Kidney glomerular epithelial cell (primary cell): Measurements from ENCODE around the gene ZNF718.
"Not testable (repeated sequence)": the region's sequence is repeated elsewhere in the genome, so short reads cannot be mapped to it uniquely, and the experiment has no call there.

Experiments used
- DNase-seq: peaks from one replicate; lab custom pipeline; 2025; lab: John Stamatoyannopoulos, UW

ZNF718 gene

DNA sequence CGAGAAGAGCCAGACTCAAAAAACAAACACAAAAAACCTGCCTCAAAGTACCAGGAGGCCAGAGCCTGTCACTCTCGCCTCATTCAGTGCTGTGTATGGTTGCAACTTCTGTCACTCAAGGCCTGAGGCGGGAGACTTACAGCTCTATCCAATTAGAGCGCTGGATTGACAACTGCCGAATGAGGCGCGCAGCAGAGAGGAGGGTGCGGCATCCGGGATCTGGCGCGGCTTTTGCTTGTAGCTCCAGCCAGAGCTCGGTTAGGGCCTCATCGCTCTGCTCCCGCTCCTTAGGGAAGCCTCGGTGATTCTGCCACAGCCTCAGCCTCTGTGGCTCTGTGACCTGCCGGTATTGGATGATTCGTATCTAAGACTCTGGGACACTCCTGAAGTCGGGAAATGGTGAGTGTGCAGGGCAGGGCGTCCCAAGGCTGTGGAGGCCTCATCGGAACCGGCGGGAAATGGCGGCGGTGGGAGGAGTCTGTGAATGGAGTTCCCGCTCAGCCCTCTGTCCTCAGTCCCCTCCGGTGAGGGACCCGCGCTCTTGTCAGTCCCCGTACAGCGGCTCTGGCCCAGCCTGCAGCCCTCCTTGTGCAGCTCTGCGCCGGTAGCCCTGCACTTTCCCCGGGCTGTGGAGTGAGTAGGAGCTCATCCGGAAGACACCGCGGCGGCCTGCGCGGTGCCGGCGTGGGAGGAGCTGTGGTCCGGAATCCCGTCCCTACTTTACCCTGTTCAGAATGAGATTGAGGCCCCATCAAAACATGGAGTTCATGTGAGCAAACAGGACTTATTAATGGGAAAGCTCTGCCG, at the start of gene ZNF718:
Gene ZNF718, plus strand, starts transcription at position 227 of the 807 bp plus-strand sequence. Its CDS starts 170 bp downstream, at position 397.
- peak; percentile 97 for DNase-seq

DNA sequence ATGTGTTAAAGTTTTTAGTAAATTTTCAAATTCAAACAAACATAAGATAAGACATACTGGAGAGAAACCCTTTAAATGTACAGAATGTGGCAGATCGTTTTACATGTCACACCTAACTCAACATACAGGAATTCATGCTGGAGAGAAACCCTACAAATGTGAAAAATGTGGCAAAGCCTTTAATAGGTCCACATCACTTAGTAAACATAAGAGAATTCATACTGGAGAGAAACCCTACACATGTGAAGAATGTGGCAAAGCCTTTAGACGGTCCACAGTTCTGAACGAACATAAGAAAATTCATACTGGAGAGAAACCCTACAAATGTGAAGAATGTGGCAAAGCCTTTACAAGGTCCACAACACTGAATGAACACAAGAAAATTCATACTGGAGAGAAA, 38.4 kb upstream of the ZNF718 start:
- no peak for DNase-seq

DNA sequence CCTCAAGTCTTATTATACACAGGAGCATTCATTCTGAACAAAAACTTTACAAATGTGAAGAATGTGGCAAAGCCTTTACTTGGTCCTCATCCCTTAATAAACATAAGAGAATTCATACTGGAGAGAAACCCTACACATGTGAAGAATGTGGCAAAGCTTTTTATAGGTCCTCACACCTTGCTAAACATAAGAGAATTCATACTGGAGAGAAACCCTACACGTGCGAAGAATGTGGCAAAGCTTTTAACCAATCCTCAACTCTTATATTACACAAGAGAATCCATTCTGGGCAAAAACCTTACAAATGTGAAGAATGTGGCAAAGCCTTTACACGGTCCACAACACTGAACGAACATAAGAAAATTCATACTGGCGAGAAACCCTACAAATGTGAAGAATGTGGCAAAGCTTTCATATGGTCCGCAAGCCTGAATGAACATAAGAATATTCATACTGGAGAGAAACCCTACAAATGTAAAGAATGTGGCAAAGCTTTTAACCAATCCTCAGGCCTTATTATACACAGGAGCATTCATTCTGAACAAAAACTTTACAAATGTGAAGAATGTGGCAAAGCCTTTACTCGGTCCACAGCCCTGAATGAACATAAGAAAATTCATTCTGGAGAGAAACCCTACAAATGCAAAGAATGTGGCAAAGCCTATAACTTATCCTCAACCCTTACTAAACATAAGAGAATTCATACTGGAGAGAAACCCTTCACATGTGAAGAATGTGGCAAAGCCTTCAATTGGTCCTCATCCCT, 37.6 kb upstream of the ZNF718 start:
- DNase-seq = not testable (repeated sequence)

DNA sequence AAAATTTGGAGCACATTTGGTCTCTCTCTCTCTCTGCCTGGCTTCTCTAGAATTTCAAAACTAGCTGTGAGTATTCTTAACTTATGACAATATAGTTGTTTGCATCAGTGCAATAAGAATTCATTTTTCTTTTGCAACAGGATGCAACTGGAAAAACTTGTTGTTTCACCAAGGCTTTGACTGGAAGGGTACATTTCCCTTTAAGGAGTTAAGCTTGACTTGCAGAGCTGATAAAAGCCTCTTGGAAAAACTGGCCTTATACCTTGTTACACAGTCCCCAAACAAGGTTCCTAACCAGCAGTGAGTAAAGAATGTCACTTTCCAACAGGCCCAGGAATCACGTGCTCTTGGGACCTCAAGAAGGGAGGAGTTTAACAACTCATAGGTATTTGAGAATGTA, 25.9 kb upstream of the ZNF718 start:
- no peak for DNase-seq

DNA sequence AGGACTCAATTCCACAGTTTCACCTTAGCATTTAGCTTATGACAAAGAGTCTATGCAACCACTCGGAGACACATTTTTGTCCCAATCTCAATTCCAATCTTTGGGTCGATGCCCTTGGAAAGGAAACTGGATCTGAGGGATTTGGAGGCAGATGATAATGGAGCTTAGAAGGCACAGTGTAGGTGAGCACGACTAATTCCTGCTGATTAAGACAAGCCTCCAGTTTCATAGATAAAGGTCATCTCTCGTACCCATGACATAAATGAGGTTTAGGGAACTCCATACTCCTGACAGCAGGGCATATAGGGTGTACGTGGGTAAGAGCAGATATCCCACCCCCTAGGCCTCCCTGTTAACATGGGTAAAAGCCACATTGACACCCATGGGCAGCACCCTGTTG, 24.4 kb upstream of the ZNF718 start:
- no peak for DNase-seq

DNA sequence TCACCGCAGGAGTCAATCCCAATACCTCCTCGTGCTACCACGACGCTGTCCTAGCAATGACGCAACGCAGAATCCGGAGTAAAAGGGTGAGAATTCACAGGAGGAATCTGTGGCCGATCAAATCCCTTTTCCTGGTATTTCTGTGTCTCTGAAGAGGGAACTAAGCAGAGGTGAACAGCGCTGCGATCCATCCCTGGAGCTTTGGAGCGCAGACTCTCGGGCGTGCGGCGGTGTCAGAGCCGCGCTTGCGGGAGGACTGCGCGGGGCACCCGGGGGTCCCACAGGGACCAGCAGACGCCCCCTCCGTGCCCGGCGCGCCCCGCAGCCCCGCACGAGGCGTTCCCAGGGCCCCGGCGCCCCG, 17.2 kb upstream of the ZNF718 start:
- no peak for DNase-seq

DNA sequence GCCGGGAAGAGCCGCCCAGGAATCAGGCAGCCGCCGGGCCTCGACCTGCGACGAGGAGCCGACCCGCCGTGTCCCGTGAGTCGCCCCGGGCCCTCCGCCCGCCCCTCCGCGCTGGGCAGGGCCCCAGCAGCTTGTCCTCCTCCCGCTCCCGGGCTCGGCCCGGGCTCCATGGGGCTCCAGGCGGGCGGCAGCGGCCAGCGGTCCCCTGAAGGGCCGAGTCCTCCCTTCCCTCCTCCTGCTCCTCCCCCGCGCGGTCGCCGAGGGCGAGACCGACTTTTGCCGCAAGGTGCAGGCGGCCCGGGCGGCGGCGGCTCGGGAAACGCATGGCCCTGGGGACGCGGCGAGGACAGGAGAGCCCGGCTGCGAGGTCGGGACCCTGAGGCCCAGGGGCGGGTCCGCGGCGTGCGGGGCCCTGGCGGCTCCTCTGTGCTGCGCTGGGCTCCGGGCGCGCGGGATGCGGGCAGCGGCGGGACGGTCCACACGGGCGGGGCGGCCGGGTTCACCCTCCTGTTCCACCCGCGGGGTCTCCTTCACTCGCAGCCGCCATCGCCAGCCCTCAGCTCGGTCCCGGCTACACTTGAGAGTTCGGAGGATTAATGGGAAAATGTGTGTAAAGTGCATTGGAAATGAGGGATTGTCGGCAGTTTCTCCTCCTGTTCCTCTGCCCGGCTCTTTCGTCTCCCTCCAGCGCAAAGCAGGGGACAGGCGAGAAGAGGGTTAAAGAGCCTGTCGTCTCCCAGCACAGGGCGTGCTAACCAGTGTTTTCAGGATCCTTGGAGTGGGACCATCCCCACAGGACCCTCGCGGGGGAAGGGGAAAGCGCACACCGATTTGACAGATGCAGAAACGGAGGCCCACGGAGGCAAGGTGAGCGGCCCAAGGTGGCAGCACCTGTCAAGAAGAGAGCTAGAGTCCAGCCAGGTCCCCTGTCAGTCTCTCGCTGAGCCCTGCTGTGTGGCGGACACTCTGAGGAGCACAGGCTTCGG, 16.6 kb upstream of the ZNF718 start:
- no peak for DNase-seq

DNA sequence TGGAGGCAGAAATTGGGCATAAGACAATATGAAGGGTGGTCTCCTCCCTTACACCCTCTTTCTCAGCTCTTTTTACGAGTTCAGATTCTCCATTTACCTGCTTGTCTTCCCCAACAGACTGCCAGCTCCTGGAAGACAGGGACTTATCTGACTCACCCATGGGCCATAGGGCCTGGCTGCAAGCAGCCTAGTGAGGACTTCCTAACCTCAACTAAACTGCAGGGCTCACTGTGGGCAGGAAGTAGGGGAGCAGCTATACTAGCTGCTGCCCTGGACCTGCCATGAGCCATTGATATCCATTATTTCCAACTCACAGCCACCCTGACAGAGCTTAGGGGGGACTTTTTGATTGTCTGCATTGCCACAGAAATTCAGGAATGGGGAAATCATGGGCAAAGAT, 11.5 kb upstream of the ZNF718 start:
- no peak for DNase-seq

DNA sequence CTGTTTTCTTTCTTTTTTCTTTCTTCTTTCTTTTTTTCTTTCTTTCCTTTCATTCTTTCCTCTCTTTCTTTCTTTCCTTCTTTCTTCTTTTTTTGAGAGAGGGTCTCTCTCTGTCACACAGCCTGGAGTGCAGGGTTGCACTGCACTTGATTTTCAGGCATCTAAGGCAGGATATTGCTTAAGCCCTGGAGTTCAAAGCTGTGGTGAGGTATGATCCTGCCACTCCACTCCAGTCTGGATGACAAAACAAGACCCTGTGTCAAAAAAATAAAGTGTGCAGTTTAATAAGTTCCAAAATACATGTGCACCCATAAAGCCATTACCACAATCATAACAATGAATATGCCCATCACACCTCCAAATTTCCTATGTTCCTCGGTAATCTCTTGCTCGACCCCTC, 10.6 kb upstream of the ZNF718 start:
- DNase-seq = no peak

DNA sequence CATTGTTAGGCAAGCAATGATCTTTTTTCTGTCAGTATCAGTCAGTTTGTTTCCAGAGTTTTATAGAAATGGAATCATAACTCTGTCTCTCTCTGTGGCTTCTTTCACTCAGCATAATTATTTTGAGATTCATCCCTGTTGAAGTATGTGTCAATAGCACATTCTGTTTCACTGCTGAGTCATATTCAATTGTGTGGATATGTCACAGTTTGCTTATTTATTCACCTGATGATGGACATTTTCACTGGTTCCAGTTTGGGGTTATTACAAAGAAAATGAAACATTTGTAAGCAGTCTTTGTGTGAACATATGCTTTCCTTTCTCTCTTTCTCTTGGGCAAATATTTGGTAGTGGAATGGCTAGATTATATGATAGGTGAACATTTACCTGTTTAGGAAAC, 10.2 kb upstream of the ZNF718 start:
- DNase-seq = no peak

DNA sequence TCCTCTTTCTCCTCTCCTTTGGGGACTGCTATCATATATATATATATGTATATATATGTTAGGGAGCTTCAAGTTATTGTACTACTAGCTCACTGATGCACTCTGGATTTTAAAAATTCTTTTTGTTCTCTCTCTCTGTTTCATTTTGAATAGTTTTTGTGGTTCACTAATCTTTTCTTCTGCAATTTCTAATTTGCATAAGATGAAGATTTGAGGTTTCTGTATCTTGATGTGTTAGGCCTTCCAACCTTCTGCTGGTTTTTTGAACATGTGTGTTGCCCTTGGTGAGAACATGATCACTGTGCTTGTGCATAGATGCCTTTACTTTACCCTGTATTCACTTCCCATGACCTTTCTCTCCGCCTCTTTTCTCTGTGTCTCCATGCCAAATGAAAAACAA, 7.8 kb upstream of the ZNF718 start:
- DNase-seq = no peak

DNA sequence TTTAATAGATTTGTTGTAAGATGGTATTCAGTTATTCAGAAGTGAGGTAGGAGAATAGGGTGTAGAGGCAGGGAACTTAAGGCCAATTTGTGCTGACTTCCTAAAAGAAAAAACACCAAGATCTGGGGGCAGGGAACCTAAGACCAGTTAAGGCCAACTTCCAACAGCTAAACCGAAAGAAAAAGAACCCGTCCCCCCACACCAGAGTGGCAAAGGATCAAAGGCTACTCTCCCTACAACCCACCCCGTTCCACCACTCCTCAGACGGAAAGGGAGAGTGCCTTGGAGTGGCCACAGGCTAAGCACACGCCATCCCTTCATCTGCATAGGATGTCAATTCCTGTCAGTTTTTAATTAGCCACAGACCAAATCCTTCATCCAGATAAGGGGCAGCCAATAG, 3.7 kb upstream of the ZNF718 start:
- DNase-seq = no peak

DNA sequence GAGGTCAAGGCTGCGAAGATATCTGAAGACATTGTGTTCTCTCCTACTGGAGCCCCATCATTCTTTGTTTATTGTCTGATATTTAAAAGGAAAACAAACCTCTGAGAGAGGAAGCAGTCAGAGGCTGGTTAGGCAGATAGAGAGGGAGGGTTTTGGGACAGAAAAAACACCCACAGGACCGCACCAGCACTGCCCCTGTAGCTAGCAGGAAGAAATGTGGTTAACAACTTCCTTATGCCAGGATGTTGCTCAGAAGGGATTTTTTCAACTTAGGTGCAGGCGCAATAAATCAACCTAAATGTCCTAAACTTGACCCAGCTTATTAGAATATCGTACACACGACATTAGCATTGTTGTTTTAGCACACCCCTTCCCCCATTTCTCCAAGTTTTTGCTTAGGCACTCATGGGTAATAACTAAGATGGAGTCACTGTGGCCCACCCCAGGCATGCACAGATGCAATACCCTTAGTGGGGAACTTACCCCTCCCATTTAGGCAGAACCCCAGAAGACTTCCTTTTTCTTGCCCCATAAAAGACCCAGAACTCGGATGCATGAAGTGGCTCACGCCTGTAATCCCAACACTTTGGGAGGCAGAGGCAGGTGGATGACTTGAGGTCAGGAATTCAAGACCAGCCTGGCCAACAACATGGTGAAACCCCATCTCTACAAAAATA, 2.8 kb upstream of the ZNF718 start:
- DNase-seq = no peak

DNA sequence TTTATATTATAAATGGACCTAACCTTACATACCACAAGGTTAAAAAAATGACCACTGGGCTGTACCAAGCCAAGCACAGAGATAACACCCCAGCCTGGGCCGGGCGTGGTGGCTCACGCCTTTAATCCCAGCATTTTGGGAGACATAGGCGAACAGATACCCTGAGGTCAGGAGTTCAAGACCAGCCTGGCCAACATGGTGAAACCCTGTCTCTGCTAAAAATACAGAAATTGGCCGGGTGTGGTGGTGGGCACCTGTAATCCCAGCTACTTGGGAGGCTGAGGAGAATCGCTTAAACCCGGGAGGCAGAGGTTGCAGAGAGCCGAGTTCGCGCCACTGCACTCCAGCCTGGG, 403 bp upstream of the ZNF718 start:
- DNase-seq = not testable (repeated sequence)

DNA sequence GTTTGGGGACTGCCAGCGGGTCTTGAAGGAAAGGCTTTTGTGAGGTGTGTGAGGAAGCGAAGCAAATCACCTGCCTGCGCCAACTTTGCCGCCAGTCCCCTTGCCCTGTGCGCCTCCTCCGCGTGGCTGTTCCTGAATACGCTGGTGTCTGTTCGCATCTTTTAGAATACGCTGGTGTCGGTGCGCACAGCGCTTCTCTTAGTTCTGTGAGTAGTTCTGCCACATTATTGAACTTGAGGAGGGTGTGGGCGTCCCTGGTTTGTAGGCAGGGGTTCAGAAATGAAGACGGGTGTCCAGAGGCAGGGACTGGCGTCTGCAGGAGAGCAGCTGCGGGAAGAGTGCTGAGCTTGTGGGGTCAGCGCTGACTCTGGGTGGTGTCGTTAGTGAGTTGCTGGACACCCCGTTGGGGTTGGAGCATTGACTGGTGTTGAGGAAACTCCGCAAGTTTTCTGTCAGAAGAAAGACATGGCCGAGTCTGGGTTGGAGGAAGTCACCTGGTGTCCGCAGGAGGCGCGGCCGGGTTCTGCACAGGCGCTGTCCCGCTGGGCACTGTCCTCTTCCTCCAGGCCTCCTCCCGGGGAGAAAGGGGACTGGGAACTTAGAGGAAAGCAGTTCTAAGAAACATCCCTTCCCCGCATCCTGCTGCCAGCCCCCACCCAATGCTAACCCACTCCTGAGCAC, 930 bp downstream of the ZNF718 start:
- peak; percentile 29 for DNase-seq

DNA sequence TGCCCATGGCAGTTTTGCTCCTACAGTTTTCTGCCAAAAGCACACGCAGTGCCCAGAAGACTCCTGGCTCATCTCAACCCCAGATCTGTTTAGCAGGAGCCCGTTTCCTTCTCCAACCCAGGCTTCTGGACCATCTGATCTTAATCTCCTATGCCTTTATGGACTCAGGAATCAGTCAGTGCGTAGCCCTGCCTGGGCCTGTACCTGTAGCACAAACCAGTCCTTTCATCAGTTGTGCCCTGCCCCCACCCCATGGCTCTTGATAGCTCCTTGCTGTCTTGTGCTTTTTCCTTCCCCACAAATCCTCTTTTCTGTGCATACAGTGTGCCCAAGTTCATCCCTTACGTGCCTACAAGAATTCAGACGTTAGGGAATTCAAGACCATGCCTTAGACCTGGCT, 1.5 kb downstream of the ZNF718 start:
- no peak for DNase-seq

DNA sequence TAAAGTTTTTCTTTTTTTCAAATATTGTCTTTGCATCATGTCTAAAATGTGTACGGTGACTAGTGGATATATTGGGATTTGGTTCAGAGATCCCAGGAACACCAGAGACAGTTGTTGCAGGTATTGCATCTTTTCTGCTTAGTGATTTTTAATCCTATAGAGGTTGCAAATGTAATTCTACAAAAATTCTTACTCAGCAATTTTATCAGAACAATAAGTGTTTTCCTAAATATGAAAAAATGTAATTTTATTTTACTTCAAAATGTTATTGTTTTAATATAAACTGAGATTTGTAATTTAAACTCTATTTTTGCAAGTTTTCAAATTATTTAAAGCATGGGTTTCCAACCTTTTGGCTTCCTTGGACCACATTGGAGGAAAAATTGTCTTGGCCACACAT, 8.2 kb downstream of the ZNF718 start:
- DNase-seq = no peak

DNA sequence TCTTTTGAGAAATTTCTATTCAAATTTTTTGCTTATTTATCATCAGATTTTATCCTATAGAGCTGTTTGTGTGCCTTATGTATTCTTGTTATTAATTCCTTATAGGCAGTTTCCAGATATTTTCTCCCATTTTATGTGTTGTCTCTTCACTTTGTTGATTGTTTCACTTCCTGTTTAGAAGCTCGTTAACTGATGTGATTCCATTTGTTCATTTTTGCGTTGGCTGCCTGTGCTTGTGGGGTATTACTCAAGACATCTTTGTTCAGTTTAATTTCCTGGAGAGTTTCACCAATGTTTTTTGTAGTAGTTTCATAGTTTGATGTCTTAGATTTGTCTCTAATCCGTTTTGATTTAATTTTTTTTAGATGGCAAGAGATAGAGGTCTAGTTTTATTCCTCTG, 14.6 kb downstream of the ZNF718 start:
- no peak for DNase-seq

DNA sequence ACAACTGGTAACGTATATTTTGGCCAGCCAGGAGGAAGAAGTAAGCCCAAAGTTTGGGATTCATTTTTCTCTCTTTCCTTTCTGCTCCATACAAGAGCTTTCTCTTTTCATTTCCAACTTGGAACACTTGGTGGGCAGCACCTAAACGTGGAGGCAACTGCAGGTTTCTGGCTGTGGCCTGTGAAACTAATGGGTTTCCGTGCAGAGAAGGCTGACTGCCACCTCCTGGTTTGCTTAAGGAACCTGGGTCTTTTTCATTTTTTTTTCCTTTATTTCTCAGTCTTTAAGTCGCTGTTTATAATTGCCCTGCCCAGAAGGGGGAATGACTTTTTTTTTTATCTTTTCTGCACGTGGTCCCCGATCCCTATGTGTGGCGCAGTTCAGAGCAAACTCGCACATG, 15.4 kb downstream of the ZNF718 start:
- DNase-seq = no peak

DNA sequence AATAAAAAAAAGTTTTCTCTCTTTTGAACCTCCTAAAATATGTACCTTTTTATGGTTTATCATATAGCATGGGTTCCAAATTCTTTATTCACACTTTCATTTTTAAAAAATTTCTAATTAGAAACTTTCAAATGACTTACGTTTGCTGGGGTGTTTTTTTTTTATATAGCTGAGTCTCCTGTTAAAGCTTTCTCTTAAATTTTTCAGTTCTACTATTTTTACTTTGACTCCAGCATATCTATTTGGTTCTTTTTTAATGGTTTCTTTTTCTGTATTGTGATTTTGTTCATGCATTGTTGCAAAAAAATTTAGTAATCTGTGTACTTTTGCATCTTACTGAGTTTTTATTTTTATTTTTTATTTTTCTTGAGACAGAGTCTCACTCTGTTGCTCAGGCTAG, 22.3 kb downstream of the ZNF718 start:
- no peak for DNase-seq

DNA sequence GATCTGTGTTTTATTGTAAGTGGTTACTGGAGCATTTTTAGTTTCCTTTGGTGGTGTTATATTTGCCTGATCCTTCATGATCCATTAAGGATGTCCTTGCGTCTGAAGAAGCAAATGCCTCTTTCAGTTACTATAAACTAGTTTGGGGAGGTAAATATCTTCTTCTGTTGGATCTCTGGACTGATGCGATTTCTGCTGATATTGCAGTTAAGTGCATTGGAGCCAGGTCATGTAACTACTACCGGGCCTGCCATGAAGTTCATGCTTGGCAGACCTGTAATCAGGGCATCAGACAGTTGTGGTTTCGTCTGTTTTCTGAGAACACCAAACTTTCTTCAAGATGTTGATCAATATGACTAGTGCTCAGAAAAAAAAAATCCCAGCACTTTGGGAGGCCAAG, 22.9 kb downstream of the ZNF718 start:
- DNase-seq = no peak
